ENCODE measurements around the gene TMEM130. TPM values are rescaled to one million over a fixed set of nuclear protein-coding genes. Genes with fewer than 3 reads are reported as not detected.

TMEM130 gene
- polyA plus RNA-seq, 2 of the 4 experiments (the other 2 are of a cell fraction), result 0.25 to 0.41 TPM

- FAIRE-seq (no peak), ATAC-seq (no peak), DNase-seq (ENCODE audit: low read depth in 1 of 2, low spot score in 1 of 2) (no peak)
- POLR2A ChIA-PET, result no interaction called here
- Histone ChIP-seq H3K9me3 (no peaks in the 10 kb centered on the region), H3K4me2 (no peak overlapping the region), H3K27ac (no peak overlapping the region), H3K4me3 (no peak overlapping the region), H3K4me1 (no peaks in the 10 kb centered on the region)
- WGBS (ENCODE audit: missing lambda C conversion rate), result 92% methylated on average over 8 of the region's 8 CpGs
- TF ChIP-seq HMGXB4 (CRISPR knock-in tag; IDR thresholded peaks at IDR 0.05; ENCODE audit: borderline replicate concordance), result no peak
- TF ChIP-seq, protein P1, sequence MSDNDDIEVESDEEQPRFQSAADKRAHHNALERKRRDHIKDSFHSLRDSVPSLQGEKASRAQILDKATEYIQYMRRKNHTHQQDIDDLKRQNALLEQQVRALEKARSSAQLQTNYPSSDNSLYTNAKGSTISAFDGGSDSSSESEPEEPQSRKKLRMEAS (IDR thresholded peaks at IDR 0.05), result no peak
- TF ChIP-seq HOXB13 (CRISPR knock-in tag; IDR thresholded peaks at IDR 0.05; ENCODE audit: low read depth), result no peak
- no peak for TF ChIP-seq NFE2L2 (conservative IDR thresholded peaks at IDR 0.05; ENCODE audit: low read length)
- no peak for TF ChIP-seq TFCP2L1 (CRISPR knock-in tag; IDR thresholded peaks at IDR 0.05)
- no peak for TF ChIP-seq TP53 (CRISPR knock-in tag; IDR thresholded peaks at IDR 0.05)
- TF ChIP-seq FOSB (CRISPR knock-in tag; IDR thresholded peaks at IDR 0.05), result no peak
- CTCF ChIA-PET, result interaction anchor here (1.1 kb wide), 1 partner anchor 19 kb away, joined by 4 read pairs; no protein-coding TSS in a partner anchor
These were observed 39.7 kb upstream of the TMEM130 start for GRCh38 chr7:98909487-98909886.

GRCh38 chr7:98908585-98908984 is 38.8 kb upstream of the TMEM130 start:
- FAIRE-seq (no peak), DNase-seq (ENCODE audit: low read depth in 1 of 2, low spot score in 1 of 2) (no peak), ATAC-seq (no peak)
- TF ChIP-seq PHF8 (IDR thresholded peaks at IDR 0.05; ENCODE audit: borderline replicate concordance, low read depth) (no peak), CTCF (IDR thresholded peaks at IDR 0.05) (no peak), RNF2 (IDR thresholded peaks at IDR 0.05; ENCODE audit: borderline replicate concordance, low read depth) (no peak), EHF (CRISPR knock-in tag; IDR thresholded peaks at IDR 0.05) (no peak), BHLHE40 (IDR thresholded peaks at IDR 0.05; ENCODE audit: low read depth, low read length) (no peak), NFE2L2 (conservative IDR thresholded peaks at IDR 0.05; ENCODE audit: low read length) (no peak), ZC3H11A (IDR thresholded peaks at IDR 0.05) (no peak), CEBPB (IDR thresholded peaks at IDR 0.05) (no peak), NPAS2 (CRISPR knock-in tag; IDR thresholded peaks at IDR 0.05; ENCODE audit: borderline replicate concordance) (no peak), CHD2 (IDR thresholded peaks at IDR 0.05; ENCODE audit: low read length, partially characterized antibody) (no peak), MAZ (IDR thresholded peaks at IDR 0.05; ENCODE audit: borderline replicate concordance, low read depth, low read length) (no peak), ZSCAN20 (CRISPR knock-in tag; IDR thresholded peaks at IDR 0.05) (no peak), JUN (IDR thresholded peaks at IDR 0.05) (no peak), HOXB5 (CRISPR knock-in tag; IDR thresholded peaks at IDR 0.05) (no peak), FOSB (CRISPR knock-in tag; IDR thresholded peaks at IDR 0.05) (no peak), EP300 (IDR thresholded peaks at IDR 0.05) (no peak), ZNF302 (CRISPR knock-in tag; IDR thresholded peaks at IDR 0.05) (no peak), FOXS1 (CRISPR knock-in tag; IDR thresholded peaks at IDR 0.05) (no peak)
- TF ChIP-seq, protein P1 (IDR thresholded peaks at IDR 0.05), result no peak
- H3K4me2 ChIP-seq, result no peak overlapping the region
- H3K4me1 ChIP-seq, result no peaks in the 10 kb centered on the region
- 97% methylated on average over 19 of the region's 19 CpGs for WGBS (ENCODE audit: missing lambda C conversion rate)
- no peak overlapping the region for H3K4me3 ChIP-seq
- no peaks in the 10 kb centered on the region for H3K9me3 ChIP-seq
- H3K27ac ChIP-seq, result no peak overlapping the region
- POLR2A ChIA-PET, result no interaction called here
- CTCF ChIA-PET, result interaction anchor here (0.7 to 1.2 kb wide), 3 partner anchors 9 to 80 kb away, joined by 3 to 4 read pairs (median 3); no protein-coding TSS in a partner anchor

All from A549 (cell line).